Renal pelvis (tissue), 4 donors: ENCODE data around the gene SPOP. TPM values are rescaled to one million over a fixed set of nuclear protein-coding genes. Genes with fewer than 3 reads are reported as not detected.

Experiments used
- DNase-seq: peaks from one replicate; pipeline ENCODE4 v3.0.0-alpha.2; 2013
- polyA plus RNA-seq, 3 donors: library from polyadenylated mRNA; unstranded; fragments of 120-200 nt; gene quantifications; one replicate each; pipeline ENCODE4 v1.2.1, GENCODE V29; 2013; ENCODE audit not compliant: insufficient read length in 3 of 3

SPOP gene
- polyA plus RNA-seq, 3 donors: 60.0 to 68.6 (median 66.1) TPM

DNA sequence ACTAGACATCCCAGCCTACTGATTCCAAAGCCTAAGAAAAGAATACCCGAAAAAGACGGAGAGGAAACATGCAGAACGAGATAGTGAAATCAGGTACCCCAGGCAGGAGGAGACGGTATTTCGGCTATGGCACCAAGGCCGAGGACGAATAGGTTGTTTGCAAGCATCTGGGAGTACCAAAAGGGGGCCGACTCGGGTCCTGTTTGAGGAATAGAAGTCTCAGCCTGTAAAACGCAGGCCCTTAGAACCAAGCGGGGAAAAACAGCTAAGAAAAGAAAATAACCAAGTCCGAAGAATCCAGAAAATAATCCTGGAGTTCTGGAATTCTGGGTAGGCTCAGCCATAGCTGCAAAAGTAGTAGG is 29.3 kb upstream of the SPOP start:
- DNase-seq: no peak

DNA sequence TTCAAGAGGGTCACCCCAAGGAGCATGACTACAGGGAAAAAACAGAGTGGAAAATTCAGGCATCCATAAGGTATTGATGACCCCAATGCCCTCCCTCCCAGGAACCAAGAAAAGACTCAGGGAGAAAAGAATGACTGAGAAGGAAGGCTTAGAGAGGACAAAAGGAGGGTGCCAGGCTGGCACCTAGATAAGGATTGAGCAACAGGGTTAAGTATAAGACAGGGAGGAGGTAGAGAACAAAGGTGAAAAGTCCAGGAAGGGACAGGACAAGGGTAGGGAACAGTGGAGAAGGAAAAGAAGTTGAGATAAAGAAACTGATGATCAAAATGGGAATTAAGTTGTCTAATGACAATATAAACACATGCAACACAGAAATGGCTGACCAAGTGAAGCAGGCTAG is 27.4 kb upstream of the SPOP start:
- no peak for DNase-seq

DNA sequence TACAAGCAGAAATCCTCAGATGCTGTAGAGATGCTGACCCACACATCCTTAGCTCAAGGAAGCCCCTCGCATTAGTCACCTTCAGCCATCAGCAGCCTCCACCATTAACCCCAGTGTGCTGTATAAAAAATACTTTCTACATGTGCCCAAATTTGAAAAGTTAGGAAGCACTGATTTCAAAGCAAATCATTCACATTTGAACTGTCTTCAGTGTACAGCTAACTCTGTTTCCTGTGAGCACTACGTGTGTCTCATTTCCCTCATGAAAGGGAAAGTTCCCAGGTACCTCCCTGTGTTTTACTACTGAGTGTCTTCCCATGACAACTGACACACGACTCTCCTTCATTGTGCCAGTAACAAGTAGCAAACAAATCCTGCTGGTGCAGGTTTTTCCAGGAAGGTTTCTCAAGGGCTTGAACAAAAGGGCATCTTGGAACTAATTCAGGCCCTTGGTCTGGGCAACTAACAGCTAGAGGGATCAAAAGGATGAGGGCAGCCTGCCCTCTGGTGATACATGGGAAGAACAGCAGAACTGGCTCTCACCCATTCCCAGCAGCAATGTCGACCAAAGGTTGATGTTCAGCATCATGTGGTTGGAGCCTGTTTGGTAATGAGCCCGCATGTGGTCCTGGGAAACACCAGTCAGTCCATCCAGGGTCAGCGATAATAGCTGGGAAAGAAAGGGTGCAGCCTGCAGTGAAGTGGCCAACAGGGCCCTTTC is 25.8 kb upstream of the SPOP start:
- no peak for DNase-seq

DNA sequence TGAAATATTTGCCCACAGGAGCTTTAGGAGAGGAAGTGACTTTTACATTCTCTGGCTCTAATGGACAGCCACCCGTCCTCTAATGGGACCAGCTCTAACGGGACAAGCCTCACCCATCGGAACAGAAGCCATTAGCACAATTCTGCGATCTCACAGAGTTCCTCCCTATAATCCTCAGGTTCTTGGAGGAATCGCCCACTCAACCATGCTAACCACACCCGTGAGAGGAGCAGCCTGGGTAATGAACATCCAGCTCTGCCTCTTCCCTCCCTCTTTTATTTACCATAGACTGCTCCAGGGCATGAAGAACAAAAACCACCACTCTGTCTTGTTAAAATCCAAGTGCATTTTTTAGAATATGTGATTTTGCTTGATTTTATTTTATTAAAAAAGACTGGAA is 23.1 kb upstream of the SPOP start:
- no peak for DNase-seq

DNA sequence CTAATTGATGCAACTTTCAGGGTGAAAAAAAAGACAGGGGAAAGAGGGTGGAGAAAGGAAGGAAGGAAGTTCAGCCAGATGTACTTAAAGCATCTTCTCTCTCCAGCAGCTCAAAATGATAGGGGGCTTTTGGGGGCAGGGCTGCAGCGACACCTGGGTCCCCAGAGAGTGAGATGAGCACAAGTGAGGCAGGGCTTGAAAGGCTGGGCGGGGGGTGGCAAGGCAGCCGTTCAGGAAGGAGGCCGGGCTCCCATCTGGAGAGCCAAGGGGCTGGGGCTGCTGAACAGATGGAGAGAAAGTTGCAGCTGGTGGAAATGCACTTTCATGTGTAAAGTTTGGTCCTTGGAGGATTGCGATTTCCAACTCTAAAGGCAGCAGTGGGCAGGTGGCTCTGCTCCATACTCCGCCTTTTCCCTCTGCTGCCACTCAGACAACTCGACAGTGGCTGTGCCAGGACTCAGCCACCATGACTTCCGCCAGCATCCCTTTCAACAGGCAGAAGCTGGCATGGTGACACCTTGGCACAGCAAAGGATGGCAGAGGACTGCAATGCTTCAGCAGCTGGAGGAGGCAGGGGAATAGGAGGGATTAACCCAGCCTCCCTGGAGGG is 22.2 kb upstream of the SPOP start:
- no peak for DNase-seq

DNA sequence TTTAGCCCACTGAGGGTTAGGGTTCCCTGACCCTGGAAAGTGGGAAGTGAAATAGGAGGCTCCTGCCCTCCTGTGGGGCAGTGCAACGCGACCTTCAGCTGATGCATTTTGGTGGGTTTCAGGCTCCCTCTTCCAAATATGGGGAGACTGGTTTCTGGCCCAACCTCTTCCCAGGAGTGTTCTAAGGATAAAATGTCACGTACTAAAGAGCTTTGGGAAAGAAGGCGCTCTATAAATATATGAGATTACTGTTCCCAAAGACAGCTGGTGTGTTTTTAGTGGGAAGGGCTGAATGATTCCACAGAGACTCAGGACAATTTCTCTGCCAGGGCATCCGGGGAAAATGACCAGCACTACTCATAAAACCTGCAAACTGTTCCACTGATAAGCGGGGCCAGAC is 20.1 kb upstream of the SPOP start:
- no peak for DNase-seq

DNA sequence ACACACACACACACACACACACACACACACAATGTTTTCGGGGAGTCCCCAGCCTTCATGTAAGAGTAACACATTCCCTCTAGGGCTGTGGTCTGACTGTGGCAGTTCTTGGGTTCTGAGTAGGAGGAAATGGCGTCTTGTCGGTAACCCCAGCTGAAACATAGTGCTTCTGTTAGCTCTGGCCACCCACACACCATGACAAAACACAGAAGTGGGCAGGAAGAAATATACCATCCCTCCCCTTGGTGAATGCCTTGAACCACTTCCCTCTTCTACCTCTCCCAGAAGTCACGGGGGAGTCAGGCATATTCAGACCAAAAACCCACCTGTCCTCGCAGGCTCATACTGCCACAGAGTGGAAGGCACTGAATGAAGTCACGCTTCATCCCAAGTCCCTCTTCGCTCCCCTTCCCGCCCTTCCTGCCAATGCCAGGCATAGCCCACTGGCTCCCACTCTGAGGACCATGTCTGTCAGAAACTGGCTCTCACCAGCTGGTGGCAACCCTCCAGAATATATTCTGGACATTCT is 18.4 kb upstream of the SPOP start:
- DNase-seq: no peak

DNA sequence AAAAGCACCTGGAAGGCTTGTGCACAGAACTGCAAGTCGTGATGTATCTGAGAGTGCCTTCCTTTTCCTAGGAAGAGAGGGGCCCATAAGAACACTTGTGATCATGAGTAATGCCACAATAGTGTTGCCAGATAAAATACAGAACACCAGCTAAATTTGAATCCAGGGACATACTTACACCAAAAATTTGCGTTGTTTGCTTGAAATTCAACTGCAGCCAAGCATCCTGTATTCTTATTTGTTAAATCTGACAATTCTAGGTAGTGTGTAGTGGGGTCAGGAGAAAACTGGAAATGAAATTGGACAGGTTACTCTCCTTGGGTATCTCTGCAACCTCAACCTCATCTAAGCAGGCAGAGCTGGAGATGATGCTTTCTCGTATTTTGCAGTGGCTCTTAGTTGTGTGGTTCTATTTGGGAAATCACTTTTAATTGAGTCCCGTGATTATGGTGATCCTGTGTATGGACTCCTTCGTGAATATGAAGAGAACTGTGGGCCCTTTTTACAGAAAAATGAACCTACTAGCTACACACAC is 17.9 kb upstream of the SPOP start:
- no peak for DNase-seq

DNA sequence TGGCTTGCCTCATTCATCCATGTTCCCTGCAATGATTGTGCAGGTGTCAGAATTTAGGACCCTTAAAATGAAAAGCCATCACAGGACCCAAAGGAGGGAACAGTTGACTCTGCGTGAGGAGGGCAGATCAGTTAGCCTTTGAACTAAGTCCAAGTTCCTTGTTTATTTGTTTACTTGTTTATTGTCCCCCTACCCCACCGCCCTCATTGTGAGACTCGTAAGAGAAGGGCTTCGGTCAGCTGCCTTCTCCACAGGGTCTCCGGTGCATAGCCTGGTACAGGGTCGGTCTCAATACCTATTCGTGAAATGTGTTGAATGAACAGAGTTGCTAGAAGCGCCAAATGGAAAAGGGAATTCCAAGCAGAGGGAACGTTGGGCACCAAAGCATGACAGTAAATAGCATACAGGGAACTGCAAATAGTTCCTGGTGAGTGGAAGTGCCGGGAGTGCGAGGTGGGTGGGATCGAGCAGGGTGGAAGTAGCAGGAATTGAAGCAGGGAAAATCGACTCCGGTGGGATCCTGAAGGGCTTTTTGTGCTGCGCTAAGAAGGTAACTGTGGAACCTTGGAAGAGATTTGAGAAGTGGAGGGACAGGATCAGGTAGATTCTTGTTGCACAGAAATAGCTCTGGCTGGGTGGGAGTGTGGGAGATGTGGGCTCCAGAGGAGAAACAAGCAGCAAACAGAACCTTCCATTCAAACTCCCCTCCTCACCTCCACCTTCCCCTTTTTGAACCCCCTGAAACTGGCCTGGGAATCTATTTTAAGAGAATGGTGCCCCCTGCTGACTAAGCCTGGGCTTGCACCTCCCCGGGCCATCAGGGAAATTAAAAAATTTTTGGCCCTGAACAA is 17.2 kb upstream of the SPOP start:
- no peak for DNase-seq

DNA sequence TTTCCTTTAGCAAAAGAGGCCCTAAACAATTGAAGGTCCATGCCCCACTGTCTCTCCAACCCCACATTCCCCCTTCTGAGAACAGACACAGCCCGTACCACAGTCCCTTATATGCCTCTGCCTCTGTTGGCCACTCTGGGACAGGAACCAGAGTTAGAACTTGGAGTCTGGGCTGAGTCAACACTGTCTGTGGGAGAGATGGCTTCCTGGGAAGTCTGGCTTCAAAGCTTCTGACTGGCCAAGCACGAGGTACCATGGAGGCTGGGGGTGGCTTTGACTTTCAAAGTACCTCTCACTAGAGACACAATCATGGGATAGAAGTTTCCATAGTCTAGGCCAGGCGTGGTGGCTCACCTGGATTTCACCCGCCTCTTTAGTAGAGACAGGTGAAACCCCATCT is 14.9 kb upstream of the SPOP start:
- DNase-seq: no peak

DNA sequence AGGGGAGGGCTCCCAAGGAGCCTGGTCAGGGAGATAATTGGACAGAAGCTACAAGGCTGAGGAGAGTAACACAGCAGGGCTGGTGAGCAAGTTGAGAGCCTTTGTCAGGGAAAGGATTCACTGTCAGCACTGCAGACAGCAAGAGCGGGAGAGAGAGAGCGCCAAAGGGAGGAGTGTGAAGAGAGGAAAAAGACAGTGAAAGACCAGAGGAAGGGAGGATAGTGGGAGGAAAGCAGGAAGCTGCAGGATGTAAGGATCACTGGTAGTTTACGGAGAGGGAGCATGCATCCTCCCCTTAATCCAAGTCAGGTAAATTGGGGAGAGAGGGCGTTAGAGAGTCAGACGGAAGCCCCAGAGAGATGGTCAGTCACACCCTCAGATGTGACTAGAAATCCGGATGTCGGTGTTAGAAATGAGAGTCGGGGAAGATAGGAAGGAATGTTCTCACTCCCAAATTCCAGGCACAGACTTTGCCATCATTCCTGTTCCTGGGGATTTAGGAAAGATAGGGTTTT is 13.8 kb upstream of the SPOP start:
- DNase-seq: no peak

DNA sequence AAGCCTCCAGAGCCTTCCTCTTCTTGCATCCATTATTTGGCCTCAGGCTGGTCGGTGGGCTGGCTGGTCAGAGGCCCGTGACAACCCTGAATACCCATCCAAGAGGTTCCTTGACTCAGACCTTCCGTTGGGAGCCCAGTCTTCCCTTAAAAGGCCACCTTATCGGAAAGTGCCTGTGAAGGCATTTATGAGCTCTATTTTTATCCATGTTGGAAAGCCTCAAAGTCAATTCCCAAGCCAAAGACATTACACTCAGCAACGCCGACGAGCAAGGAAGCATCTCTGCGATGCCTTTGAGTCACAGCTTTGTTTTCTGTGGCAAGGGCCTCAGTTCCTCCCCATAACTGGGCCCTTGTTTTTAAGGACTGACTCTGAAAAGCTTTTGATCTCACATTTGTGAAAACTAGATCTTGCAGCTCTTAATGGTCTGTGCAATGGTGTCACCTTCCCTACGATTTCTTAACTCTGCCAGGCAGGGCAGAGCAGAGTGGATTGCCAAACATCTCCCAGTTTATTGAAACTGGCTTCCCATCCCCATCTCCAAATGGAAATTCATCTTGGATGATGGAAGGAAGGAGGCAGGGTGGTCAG is 13.3 kb upstream of the SPOP start:
- no peak for DNase-seq

DNA sequence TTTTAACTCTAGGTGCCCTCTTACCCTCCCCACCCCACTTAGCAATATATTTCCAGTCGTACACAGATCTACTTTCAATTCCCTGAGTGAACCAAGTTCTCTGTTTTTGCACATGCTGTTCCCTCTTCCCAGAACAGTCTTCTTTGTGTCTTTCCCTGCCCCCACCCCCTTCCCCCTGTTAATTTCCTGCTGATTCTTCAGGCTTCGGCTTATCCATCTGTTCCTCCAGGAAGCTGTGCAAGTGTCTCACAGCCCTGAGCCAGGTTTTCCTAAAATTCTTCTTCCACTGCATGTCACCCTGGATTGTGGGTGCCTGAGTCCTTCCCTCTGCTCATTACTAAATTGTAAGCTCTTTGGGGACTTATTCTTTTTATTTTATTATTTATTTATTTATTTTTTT is 12.4 kb upstream of the SPOP start:
- DNase-seq: no peak

DNA sequence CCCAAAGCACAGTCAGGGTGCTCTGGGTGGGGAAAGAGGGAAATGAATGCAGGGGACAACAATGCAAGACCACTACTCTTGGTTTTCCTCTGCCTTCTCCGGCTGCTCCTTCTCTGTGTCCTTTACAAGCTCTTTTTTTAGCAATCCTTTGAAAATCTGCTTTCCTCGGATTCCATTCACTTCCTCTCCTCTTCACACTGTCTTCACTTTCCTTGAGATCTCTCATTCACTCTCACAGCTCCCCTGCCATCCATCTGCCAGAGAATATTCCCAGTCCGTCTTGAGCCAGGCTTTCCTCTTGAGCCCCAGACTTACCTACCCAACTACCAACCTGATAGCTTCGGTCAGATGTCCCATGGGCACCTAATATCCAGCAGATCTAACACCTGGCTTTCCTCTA is 11.0 kb upstream of the SPOP start:
- DNase-seq: no peak

DNA sequence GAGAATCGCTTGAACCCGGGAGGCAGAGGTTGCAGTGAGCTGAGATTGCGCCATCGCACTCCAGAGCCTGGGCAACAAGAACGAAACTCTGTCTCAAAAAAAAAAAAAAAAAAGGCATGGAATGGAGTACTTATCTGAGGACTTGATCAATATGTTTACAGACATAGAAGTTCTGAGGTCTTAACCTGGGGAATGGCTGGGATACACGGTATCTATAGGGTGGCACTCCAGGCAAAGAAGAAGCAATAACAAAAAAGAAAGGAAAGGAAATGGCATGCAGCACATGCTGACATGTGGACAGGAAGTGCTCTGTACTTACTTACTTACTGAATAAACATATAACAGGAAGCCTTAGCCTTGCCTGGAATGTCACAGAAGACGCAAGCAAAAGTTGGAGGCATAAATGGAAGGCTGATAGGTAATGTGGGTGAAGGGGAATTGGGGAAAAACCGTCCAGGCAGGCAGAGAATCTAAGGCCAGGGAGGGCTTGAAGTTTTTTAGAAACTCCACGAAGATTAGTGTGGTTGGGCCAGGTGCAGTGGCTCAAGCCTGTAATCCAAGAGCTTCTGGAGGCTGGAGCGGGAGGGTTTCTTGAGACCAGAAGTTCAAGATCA is 10.1 kb upstream of the SPOP start:
- DNase-seq: no peak

DNA sequence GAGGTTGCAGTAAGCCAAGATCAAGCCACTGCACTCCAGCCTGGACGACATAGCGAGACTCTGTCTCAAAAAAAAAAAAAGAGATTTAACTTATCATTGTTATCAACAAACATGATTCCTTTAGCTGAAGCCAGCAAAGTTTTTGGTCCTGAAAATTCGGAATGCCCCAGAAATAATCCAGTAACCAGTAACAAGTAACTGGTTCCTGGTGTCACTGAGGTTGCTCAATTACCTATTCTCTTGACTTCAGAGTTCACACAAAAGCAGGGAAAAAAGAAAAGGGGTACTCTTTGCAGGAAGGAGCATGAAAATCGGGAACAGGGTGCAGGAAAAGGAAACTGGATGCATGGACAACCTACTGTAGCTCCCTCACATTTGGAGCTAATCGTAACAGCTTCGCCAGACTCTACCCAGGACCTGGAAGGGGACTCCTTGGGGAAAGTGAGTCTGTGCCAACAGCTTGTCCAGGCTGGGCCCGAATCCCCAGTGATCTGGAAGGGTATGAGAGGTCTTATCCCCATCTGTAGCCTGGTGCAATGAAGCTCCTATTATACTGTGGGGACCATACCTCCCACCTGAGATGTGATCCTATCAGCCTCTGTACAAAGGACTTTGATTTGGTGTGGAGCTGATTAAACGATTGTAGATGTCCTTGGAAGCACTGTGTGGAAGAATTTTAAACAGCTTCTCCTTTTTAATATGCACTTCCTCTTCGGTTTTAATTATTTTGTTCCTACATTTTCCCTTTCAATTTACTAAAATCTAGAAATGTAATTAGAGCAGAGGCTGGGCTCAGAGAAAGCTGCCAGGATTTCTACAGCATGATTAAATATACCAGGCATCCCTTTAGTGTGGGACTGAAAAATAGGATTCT is 3.4 kb upstream of the SPOP start:
- no peak for DNase-seq

DNA sequence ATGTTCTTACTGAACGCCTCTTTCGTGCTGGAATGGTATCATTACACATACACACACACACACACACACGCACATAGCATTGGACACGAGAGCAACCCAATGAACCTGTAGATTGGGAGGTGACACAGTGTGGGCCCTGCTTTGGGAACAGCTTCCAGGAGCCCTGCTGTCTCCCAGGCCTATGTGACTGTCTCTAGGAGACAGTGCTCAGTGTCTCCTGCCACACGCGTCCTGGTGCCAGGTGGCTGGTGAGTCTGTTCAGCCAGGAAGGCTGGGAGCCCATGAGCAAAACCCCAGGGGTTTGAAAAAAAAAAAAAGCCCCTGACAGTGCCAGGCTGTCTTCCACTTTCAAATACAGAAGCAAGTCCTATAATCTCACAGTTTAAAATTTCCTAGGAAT is 2.4 kb upstream of the SPOP start:
- DNase-seq: no peak

DNA sequence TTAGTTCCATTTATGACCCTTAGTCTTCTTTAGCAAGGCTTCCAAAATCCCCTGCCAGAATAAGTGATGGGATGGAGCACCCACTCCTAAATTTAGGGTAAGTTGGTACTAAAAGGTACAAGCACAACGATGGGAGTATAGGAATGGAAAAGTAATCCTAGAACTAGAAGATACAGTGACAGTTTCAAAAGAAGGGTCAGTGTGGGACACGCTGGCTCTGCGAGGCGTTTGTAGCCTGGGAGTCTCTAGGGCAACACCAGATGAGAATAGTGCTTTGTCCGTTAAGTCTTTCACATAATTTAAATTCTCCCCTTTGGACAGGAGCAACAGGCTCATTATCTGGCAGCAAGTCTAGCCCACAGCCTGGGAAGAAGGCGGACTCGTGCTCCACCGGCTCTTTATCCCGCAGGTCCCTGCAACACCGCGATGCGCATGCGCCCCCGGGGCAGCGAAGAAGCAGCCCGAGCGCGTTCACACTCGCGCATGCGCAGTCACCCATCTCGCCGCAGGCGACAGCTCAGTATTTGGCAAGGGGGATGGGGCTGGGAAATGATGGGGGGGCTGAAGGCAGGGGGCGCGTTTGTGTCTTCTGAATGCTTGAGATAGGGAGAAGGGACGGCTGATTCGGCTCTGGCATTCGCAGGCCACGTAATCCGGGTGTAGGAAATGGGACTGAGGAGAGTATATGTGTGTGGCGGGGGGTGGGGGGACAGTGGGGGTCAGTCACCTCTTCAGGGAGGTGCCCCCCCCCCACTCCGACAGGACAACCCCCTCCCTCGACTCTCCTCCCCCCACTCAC is 564 bp downstream of the SPOP start:
- peak; percentile 94 for DNase-seq

DNA sequence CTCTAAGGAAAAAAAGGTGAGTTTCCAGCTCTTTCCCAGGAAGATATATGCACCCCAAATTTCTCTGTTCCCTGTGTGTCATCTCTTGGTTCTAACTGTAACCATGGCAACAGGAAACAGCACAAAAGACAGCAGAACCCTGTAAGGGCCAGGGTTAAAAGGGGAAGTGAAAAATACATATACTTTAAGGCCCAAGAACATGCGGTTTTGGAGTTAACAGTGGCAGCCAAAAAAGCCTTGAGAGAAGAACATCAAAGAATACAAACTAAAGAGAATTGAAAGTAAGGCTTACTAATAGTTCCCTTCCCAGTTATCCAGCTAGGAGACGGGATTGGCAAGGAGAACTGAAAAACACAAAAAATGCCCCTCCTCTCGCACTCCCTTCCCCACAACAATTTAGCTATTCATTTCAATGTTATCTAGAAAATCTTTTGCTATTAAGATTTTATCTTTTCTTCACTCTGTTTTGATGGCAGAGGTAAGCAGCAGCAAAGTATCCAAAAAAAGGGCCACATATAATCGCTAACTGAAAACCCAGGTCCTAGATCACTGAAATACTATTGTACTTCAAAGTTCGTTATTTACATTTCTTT is 1.5 kb downstream of the SPOP start:
- DNase-seq: no peak
